Psoas muscle (tissue), 8 donors: ENCODE results near the gene ENO3. TPM values are rescaled to one million over a fixed set of nuclear protein-coding genes. Genes with fewer than 3 reads are reported as not detected.
A peak's percentile ranks its signal among the peaks of the same experiment; 100 is the strongest.

ENCODE experiments used
- ATAC-seq, 4 donors: fragments of 200-7000 bp; cut with Tn5 transposase; one replicate each; pipeline ENCODE4 v1.9.1; 2020; ENCODE audit warnings: moderate library complexity in 3 of 4, mild to moderate bottlenecking in 2 of 4
- DNase-seq, 2 donors: peaks; one replicate each; pipeline ENCODE4 v3.0.0-alpha.2; 2020
- H3K27ac ChIP-seq: fragments of 200-600 bp; one replicate; pipeline ENCODE4 v1.8.0; 2022
- H3K27me3 ChIP-seq, 3 donors: fragments of 200-600 bp in 1 of 3; one replicate each; pipeline versions ENCODE4 v1.6.1 to v1.8.0; 2013 to 2022; ENCODE audit warnings: low read length in 2 of 3, mild to moderate bottlenecking in 2 of 3, moderate library complexity in 1 of 3; ENCODE audit not compliant: insufficient read depth in 3 of 3
- H3K36me3 ChIP-seq, 2 donors: fragments of 200-600 bp in 1 of 2; one replicate each; pipeline versions ENCODE4 v1.6.1 to v1.8.0; 2013 to 2022; ENCODE audit warnings: low read depth in 1 of 2, mild to moderate bottlenecking in 1 of 2, moderate library complexity in 1 of 2; ENCODE audit not compliant: insufficient read depth in 1 of 2
- H3K4me1 ChIP-seq: fragments of 200-600 bp; one replicate; pipeline ENCODE4 v1.8.0; 2022
- H3K4me3 ChIP-seq: fragments of 200-600 bp; one replicate; pipeline ENCODE4 v1.8.0; 2022; ENCODE audit warnings: mild to moderate bottlenecking
- H3K9me3 ChIP-seq: fragments of 200-600 bp; one replicate; pipeline ENCODE4 v1.8.0; 2022
- WGBS, 3 donors: extraction: QIAGEN DNeasy Blood & Tissue Kit; methylation state at CpG; one replicate each; pipeline versions ENCODE4 v1.1.6 to v1.1.7; 2013; 5-methylcytosine and 5-hydroxymethylcytosine counted together
- intact Hi-C, 2 donors: fragments of 100-400 bp; cut with DNase I; formaldehyde crosslinking; loops; one replicate each; pipeline versions ENCODE4 v1.11.0 to v1.14.2; 2022
- polyA plus RNA-seq, 3 donors: library from polyadenylated mRNA; stranded (reverse); fragments of 200-250 nt; gene quantifications; one replicate each; pipeline ENCODE4 v1.2.3, GENCODE V29; 2013
- total RNA-seq, 4 donors: library from RNA; stranded (reverse); fragmentation: NEBNext Ultra II Directional in 2 of 4; extraction: Animal tissue kit (Norgen Biotek cat#: 25700) in 2 of 4; gene quantifications; one replicate each; pipeline versions ENCODE4 v1.2.1 to v1.2.4, GENCODE V29; 2021 to 2023
- TF ChIP-seq, protein P1 (sequence below): fragments of 200-600 bp; IDR thresholded peaks from one replicate; pipeline ENCODE4 v1.8.0; 2022; ENCODE audit warnings: antibody characterized with exemption
- donor health status: healthy with polysubstance abuse.
- donor health status: DM: no; HTN: no; CAD: no; lungs with moderate emphysema.
- donor health status: Bipolar disorder and iron deficiency.
- donor health status: healthy.
- donor health status: DM: yes; HTN: yes; CAD: no.
- donor health status: DM: no; HTN: no; CAD: no.
- donor health status: DM: no; HTN: no; CAD: no.
- donor health status: DM: yes; HTN: yes; CAD: no.

Gene ENO3
- total and polyA plus RNA-seq, 7 donors = 1,126 to 5,696 (median 2,679) TPM

DNA sequence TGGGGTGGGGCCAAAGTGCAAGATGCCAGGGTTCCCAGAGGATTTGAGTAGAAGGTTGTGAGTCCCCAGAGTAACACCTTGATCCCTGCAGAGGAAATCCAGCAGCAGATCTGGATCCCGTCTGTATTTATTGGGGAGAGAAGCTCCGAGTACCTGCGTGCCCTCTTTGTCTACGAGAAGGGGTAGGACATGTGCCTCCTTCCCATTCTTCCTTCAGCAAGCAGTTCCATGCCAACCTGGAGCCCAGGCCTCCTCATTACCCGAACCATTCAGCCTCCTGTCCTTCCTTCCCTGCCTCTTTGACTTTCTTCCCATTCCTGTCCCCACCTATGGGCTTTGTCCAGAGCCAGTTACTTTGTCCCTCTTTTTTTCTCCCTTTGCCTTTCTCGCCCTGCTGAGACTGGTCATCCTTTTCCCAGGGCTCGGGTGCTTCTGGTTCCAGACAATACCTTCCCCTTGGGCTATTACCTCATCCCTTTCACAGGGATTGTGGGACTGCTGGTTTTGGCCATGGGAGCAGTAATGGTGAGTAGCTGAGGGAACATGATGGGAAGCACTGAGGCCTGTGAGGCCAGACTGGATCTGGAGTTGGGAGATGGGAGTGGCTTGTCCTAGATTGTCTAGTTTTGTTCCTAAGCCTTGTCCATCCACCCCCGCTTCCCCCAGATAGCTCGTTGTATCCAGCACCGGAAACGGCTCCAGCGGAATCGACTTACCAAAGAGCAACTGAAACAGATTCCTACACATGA, 8.0 kb upstream of the ENO3 start:
- Histone ChIP-seq H3K4me1 (peaks cover 45% of the 10 kb centered on the region), H3K27ac (peak overlapping the region; percentile 41), H3K9me3 (no peaks in the 10 kb centered on the region), H3K4me3 (no peak overlapping the region), H3K36me3 (peaks cover 0 to 57% of the 10 kb centered on the region in 2 donors), H3K27me3 (no peaks in the 10 kb centered on the region)
- WGBS, 3 donors = 65 to 69% (median 66%) methylated on average over 13 of the region's 13 CpGs
- intact Hi-C loops = loop anchor here (5.0 kb wide), 3 partner anchors 36 to 54 kb away; partner anchors contain the start of genes CAMTA2 (in 1 of the 2), INCA1 (in 1 of the 2) and KIF1C (in 1 of the 2)
- DNase-seq (no peak), ATAC-seq (no peak)
- TF ChIP-seq, protein P1, sequence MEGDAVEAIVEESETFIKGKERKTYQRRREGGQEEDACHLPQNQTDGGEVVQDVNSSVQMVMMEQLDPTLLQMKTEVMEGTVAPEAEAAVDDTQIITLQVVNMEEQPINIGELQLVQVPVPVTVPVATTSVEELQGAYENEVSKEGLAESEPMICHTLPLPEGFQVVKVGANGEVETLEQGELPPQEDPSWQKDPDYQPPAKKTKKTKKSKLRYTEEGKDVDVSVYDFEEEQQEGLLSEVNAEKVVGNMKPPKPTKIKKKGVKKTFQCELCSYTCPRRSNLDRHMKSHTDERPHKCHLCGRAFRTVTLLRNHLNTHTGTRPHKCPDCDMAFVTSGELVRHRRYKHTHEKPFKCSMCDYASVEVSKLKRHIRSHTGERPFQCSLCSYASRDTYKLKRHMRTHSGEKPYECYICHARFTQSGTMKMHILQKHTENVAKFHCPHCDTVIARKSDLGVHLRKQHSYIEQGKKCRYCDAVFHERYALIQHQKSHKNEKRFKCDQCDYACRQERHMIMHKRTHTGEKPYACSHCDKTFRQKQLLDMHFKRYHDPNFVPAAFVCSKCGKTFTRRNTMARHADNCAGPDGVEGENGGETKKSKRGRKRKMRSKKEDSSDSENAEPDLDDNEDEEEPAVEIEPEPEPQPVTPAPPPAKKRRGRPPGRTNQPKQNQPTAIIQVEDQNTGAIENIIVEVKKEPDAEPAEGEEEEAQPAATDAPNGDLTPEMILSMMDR = no peak

DNA sequence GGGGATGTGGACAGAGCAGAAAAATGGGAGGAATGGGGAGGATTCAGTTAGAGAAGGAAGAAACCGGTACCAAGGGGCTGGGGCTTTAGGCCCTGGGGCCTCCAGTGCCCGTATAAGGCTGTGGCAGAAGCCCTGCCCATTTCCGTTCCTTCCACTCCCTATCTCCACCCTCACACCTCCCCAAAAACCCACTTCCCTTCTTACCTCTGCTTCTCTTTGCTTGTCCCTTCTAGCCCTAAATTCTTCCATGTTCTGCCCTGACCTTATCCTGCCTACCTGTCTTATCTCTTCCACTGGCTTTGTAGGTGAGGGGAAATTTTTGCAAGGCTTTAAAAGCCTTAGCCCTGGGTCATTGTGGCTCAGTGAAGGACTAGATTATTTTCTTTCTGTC, 6.8 kb upstream of the ENO3 start:
- Histone ChIP-seq H3K4me3 (no peak overlapping the region), H3K27ac (peak overlapping the region; percentile 96), H3K27me3 (no peaks in the 10 kb centered on the region), H3K36me3 (peaks cover 0 to 51% of the 10 kb centered on the region in 2 donors), H3K4me1 (peaks cover 33% of the 10 kb centered on the region), H3K9me3 (no peaks in the 10 kb centered on the region)
- 45 to 61% (median 50%) methylated on average over 2 to 3 of the region's 3 CpGs for WGBS, 3 donors
- intact Hi-C loops = loop anchor here (5.0 kb wide), 3 partner anchors 37 to 53 kb away; partner anchors contain the start of genes CAMTA2 (in 1 of the 2), INCA1 (in 1 of the 2) and KIF1C (in 1 of the 2)
- ATAC-seq (no peak), DNase-seq (peak in 1 of 2 donors; percentile 39)
- TF ChIP-seq, protein P1 = no peak

DNA sequence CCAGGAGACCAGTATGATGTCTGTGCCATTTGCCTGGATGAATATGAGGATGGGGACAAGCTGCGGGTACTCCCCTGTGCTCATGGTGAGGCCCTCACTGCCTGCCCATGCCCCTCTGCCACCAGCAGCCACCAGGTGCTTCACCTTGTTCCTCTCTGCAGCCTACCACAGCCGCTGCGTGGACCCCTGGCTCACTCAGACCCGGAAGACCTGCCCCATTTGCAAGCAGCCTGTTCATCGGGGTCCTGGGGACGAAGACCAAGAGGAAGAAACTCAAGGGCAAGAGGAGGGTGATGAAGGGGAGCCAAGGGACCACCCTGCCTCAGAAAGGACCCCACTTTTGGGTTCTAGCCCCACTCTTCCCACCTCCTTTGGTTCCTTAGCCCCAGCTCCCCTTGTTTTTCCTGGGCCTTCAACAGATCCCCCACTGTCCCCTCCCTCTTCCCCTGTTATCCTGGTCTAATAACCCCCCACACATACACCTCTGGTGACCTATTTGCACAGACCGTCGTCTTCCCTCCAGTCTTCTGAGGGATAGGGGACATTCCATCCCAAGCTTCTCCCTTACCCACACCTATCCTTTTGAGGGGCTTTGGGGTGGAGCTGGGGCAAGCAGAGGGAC, 6.3 kb upstream of the ENO3 start:
- Histone ChIP-seq H3K4me1 (peaks cover 33% of the 10 kb centered on the region), H3K27ac (peak overlapping the region; percentile 96), H3K36me3 (peaks cover 0 to 51% of the 10 kb centered on the region in 2 donors), H3K27me3 (no peaks in the 10 kb centered on the region), H3K9me3 (no peaks in the 10 kb centered on the region), H3K4me3 (peak overlapping the region; percentile 97)
- no peak for ATAC-seq
- WGBS, 3 donors = 60 to 61% (median 61%) methylated on average over 8 of the region's 8 CpGs
- DNase-seq = peak in 1 of 2 donors; percentile 48
- TF ChIP-seq, protein P1 = no peak
- intact Hi-C loops = loop anchor here (5.0 kb wide), 3 partner anchors 37 to 53 kb away; partner anchors contain the start of genes CAMTA2 (in 1 of the 2), INCA1 (in 1 of the 2) and KIF1C (in 1 of the 2)

DNA sequence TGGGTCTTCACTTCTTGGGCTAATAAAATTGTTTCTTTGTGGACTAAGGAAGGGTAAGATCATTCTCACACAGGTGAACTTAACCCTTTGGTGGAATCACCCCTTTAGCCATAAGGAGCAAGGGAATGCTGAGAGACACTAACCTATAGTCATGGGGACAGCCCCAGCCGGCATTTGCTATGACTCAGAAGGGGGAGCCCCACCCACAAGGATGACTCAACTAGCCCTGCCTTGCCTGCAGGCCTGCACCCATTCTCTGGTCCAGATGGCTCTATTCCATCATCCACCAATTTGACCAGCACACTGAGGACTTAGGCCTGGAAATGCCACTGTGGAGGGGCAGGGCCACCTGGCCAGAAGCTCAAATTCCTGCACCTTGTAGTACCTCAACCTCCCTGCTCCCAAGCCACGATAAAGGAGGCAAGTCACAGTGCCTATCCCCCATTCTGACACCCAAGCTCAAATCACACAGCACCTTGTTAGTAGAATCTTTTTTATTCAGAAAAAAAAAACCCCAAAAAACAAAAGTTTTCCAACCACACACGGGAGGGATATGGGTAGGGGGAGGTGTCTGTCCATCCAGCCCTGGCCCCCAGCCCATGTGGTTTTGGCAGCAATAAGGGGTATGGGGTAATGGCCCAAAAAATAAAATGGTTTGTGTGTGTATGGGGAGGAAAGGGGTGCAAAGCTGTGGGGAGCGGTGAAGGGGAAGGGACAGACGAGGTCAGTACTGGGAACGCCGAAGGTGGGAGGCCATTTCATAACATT, 5.6 kb upstream of the ENO3 start:
- Histone ChIP-seq H3K36me3 (peaks cover 0 to 51% of the 10 kb centered on the region in 2 donors), H3K9me3 (no peaks in the 10 kb centered on the region), H3K27me3 (no peaks in the 10 kb centered on the region), H3K4me1 (peaks cover 36% of the 10 kb centered on the region), H3K27ac (peak overlapping the region; percentile 96), H3K4me3 (peak overlapping the region; percentile 97)
- DNase-seq (peak; percentile 86 to 90), ATAC-seq (peak; percentile 48 to 62 (median 58))
- intact Hi-C loops = no loop called here
- TF ChIP-seq, protein P1 = no peak
- WGBS, 3 donors = 23 to 35% (median 23%) methylated on average over 7 of the region's 7 CpGs
